Suprapubic skin (tissue), 4 donors: ENCODE measurements around the gene SLC29A3. TPM values are rescaled to one million over a fixed set of nuclear protein-coding genes. Genes with fewer than 3 reads are reported as not detected.

ENCODE experiments used
- DNase-seq, 2 donors: peaks; one replicate each; pipeline ENCODE4 v3.0.0-alpha.2; 2019; ENCODE audit warnings: low spot score in 2 of 2
- H3K27ac ChIP-seq: fragments of 200-600 bp; sonication (generic); one replicate; pipeline ENCODE4 v1.5.1; 2019
- H3K27me3 ChIP-seq: fragments of 200-600 bp; sonication (generic); one replicate; pipeline ENCODE4 v1.5.1; 2019
- H3K36me3 ChIP-seq: fragments of 200-600 bp; sonication (generic); one replicate; pipeline ENCODE4 v1.5.1; 2019
- H3K4me1 ChIP-seq: fragments of 200-600 bp; sonication (generic); one replicate; pipeline ENCODE4 v1.5.1; 2019
- H3K4me3 ChIP-seq: fragments of 200-600 bp; sonication (generic); one replicate; pipeline ENCODE4 v1.5.1; 2019; ENCODE audit warnings: mild to moderate bottlenecking
- H3K9me3 ChIP-seq: fragments of 200-600 bp; sonication (generic); one replicate; pipeline ENCODE4 v1.5.1; 2019
- CTCF ChIP-seq, 2 donors: fragments of 200-600 bp in 1 of 2; fragments of 450-650 bp in 1 of 2; sonication (generic) in 1 of 2; IDR thresholded peaks; one replicate each; pipeline ENCODE4 v1.5.1; 2016 to 2019; ENCODE audit warnings: antibody characterized with exemption in 2 of 2, mild to moderate bottlenecking in 1 of 2, moderate library complexity in 1 of 2
- EP300 ChIP-seq: sonication (generic); formaldehyde crosslinking; IDR thresholded peaks from one replicate; pipeline ENCODE4 v1.6.1; 2017; ENCODE audit warnings: antibody characterized with exemption
- POLR2A ChIP-seq, 2 donors: fragments of 450-650 bp; IDR thresholded peaks; one replicate each; pipeline ENCODE4 v1.6.1; 2017; ENCODE audit warnings: antibody characterized with exemption in 2 of 2, mild to moderate bottlenecking in 2 of 2, moderate library complexity in 2 of 2
- POLR2AphosphoS5 ChIP-seq, 3 donors: sonication (generic); formaldehyde crosslinking; IDR thresholded peaks; one replicate each; pipeline ENCODE4 v1.6.1; 2017; ENCODE audit warnings: antibody characterized with exemption in 3 of 3
- WGBS: methylation state at CpG from one replicate; pipeline ENCODE4 v1.1.5; 2018; 5-methylcytosine and 5-hydroxymethylcytosine counted together
- total RNA-seq, 4 donors: library from RNA; depleted of rRNA; stranded (reverse); fragments of >200 nt; gene quantifications; one replicate each; pipeline ENCODE4 v1.1.0, GENCODE V29; 2016

Gene SLC29A3
- total RNA-seq, 4 donors from 2014 or later, result 1.3 to 2.8 (median 2.2) TPM

GRCh38 chr10:71404503-71405295 lies 85.6 kb downstream of the SLC29A3 start:
- H3K4me1 ChIP-seq, result no peaks in the 10 kb centered on the region
- H3K27me3 ChIP-seq, result peaks cover 15% of the 10 kb centered on the region
- H3K27ac ChIP-seq, result no peak overlapping the region
- DNase-seq, result peak in 1 of 2 donors; percentile 62
- no peak overlapping the region for H3K4me3 ChIP-seq
- TF ChIP-seq EP300, result no peak
- no peak for TF ChIP-seq CTCF (IDR thresholded peaks at IDR 0.05)
- no peak for TF ChIP-seq POLR2A (IDR thresholded peaks at IDR 0.05)
- TF ChIP-seq POLR2AphosphoS5 (IDR thresholded peaks at IDR 0.05), result no peak
- WGBS, result 80% methylated on average over 13 of the region's 13 CpGs
- no peaks in the 10 kb centered on the region for H3K36me3 ChIP-seq
- no peaks in the 10 kb centered on the region for H3K9me3 ChIP-seq

- Histone ChIP-seq H3K36me3 (no peaks in the 10 kb centered on the region), H3K4me1 (no peaks in the 10 kb centered on the region), H3K27ac (no peak overlapping the region), H3K9me3 (no peaks in the 10 kb centered on the region), H3K27me3 (peaks cover 3% of the 10 kb centered on the region), H3K4me3 (no peak overlapping the region)
- WGBS, result 95% methylated on average over 3 of the region's 3 CpGs
- DNase-seq, result peak in 1 of 2 donors; percentile 31
- TF ChIP-seq CTCF (IDR thresholded peaks at IDR 0.05) (no peak), POLR2A (IDR thresholded peaks at IDR 0.05) (no peak), POLR2AphosphoS5 (IDR thresholded peaks at IDR 0.05) (no peak), EP300 (no peak)
Observed at GRCh38 chr10:71406878-71407277, 87.8 kb downstream of the SLC29A3 start.

- TF ChIP-seq EP300 (no peak), POLR2AphosphoS5 (IDR thresholded peaks at IDR 0.05) (no peak), POLR2A (IDR thresholded peaks at IDR 0.05) (no peak), CTCF (IDR thresholded peaks at IDR 0.05) (no peak)
- H3K27ac ChIP-seq, result no peak overlapping the region
- DNase-seq, result peak in 1 of 2 donors; percentile 50
- 79% methylated on average over 9 of the region's 9 CpGs for WGBS
- no peaks in the 10 kb centered on the region for H3K36me3 ChIP-seq
- no peaks in the 10 kb centered on the region for H3K9me3 ChIP-seq
- H3K4me3 ChIP-seq, result no peak overlapping the region
- H3K27me3 ChIP-seq, result no peaks in the 10 kb centered on the region
- H3K4me1 ChIP-seq, result no peaks in the 10 kb centered on the region
Observed at GRCh38 chr10:71408436-71409225, 89.6 kb downstream of the SLC29A3 start.

GRCh38 chr10:71409516-71410104 lies 90.6 kb downstream of the SLC29A3 start:
- 52% methylated on average over 3 of the region's 3 CpGs for WGBS

More at GRCh38 chr10:71409516-71410104, 90.6 kb downstream of the SLC29A3 start:
- TF ChIP-seq POLR2AphosphoS5 (IDR thresholded peaks at IDR 0.05) (no peak), POLR2A (IDR thresholded peaks at IDR 0.05) (no peak), EP300 (no peak)
- Histone ChIP-seq H3K4me1 (no peaks in the 10 kb centered on the region), H3K27me3 (no peaks in the 10 kb centered on the region), H3K9me3 (no peaks in the 10 kb centered on the region), H3K36me3 (no peaks in the 10 kb centered on the region), H3K27ac (no peak overlapping the region), H3K4me3 (no peak overlapping the region)
- peak in 1 of 2 donors; percentile 67 for DNase-seq

Other genes with a start within 250 kb of the SLC29A3 start
- gene UNC5B, start 106.7 kb upstream of the SLC29A3 start, total RNA-seq, result 10 to 100 TPM in 3 of 4 donors, 1 to 10 TPM in 1; 7.2 to 45.7 (median 14.7) TPM
- 1 to 10 TPM in 3 of 4 donors, under 1 TPM in 1; 0.72 to 4.1 (median 2.2) TPM for gene CDH23, start 77.7 kb downstream of the SLC29A3 start, total RNA-seq